Osteoblast (primary cell): ENCODE measurements around the gene ACOT4. TPM values are rescaled to one million over a fixed set of nuclear protein-coding genes. Genes with fewer than 3 reads are reported as not detected.

Experiments
- DNase-seq: peaks from one replicate; pipeline ENCODE4 v3.0.0; 2011; ENCODE audit warnings: low spot score, mixed read lengths; ENCODE audit not compliant: insufficient read length; ENCODE audit errors: missing footprints
- H2AFZ ChIP-seq: 2 replicates; pipeline ENCODE4 v1.6.0; 2011; ENCODE audit warnings: mild to moderate bottlenecking, low read length
- H3K27ac ChIP-seq: 2 replicates; pipeline ENCODE4 v1.5.1; 2011; ENCODE audit warnings: mild to moderate bottlenecking, low read depth, low read length, moderate library complexity
- H3K27me3 ChIP-seq: 2 replicates; pipeline ENCODE4 v1.6.0; 2012; ENCODE audit warnings: mild to moderate bottlenecking, control low read depth, inconsistent platforms, low read length, moderate library complexity; ENCODE audit not compliant: insufficient read depth
- H3K36me3 ChIP-seq: 2 replicates; pipeline ENCODE4 v1.5.1; 2011; ENCODE audit warnings: mild to moderate bottlenecking, low read length, control low read depth, moderate library complexity; ENCODE audit not compliant: insufficient read depth
- H3K4me1 ChIP-seq: 2 replicates; pipeline ENCODE4 v1.5.1; 2011; ENCODE audit warnings: mild to moderate bottlenecking, low read length, control low read depth, moderate library complexity; ENCODE audit not compliant: insufficient read depth
- H3K4me2 ChIP-seq: 2 replicates; pipeline ENCODE4 v1.6.0; 2011; ENCODE audit warnings: mild to moderate bottlenecking, low read length; ENCODE audit not compliant: insufficient read depth
- H3K4me3 ChIP-seq: fragments of 200-600 bp; sonication (generic); 3 replicates; pipeline ENCODE4 v1.5.1; 2012; ENCODE audit warnings: mild to moderate bottlenecking, low read length, inconsistent platforms; ENCODE audit not compliant: insufficient read depth
- H3K79me2 ChIP-seq: 2 replicates; pipeline ENCODE4 v1.6.0; 2012; ENCODE audit warnings: mild to moderate bottlenecking, low read length, control low read depth, inconsistent platforms; ENCODE audit not compliant: insufficient read depth
- H3K9me3 ChIP-seq: 2 replicates; pipeline ENCODE4 v1.5.1; 2011; ENCODE audit warnings: low read depth, low read length, control low read depth
- H4K20me1 ChIP-seq: 2 replicates; pipeline ENCODE4 v1.6.0; 2012; ENCODE audit warnings: mild to moderate bottlenecking, low read length, control low read depth; ENCODE audit not compliant: insufficient read depth
- CTCF ChIP-seq: IDR thresholded peaks from 2 replicates; pipeline ENCODE4 v1.5.1; 2011; ENCODE audit warnings: mild to moderate bottlenecking, low read depth, low read length, moderate library complexity; ENCODE audit errors: extremely low read depth
- total RNA-seq: library from RNA; depleted of rRNA; stranded (reverse); fragments of >200 nt; gene quantifications from 2 replicates; pipeline ENCODE4 v1.2.3, GENCODE V29; 2012

The ACOT4 gene
- total RNA-seq, 1 donor: 2.5 TPM

- Histone ChIP-seq H2AFZ (peak within 1 kb of the TSS; percentile 88), H3K4me3 (peak within 1 kb of the TSS; percentile 77), H3K4me1 (no peaks in the 10 kb centered on the region), H3K4me2 (peak within 1 kb of the TSS; percentile 84), H3K9me3 (no peaks in the 10 kb centered on the region), H3K27me3 (no peaks in the 10 kb centered on the region), H4K20me1 (no peaks in the 10 kb centered on the region), H3K79me2 (no peaks in the 10 kb centered on the region), H3K27ac (no peak within 1 kb of the TSS), H3K36me3 (no peaks in the 10 kb centered on the region)
- TF ChIP-seq CTCF: no peak
- DNase-seq: peak; percentile 96
Measured at GRCh38 chr14:73612339-73613045, 20.8 kb downstream of the ACOT4 start, which contains the start of gene ACOT6. ACOT6 (plus strand) TSS chr14:73612517; CDS start chr14:73612572, 55 bp downstream.

GRCh38 chr14:73613046-73613383, 21.3 kb downstream of the ACOT4 start:
- no peak for TF ChIP-seq CTCF
- Histone ChIP-seq H3K27me3 (no peaks in the 10 kb centered on the region), H3K27ac (no peak overlapping the region), H3K4me2 (peak overlapping the region; percentile 84), H2AFZ (peak overlapping the region; percentile 88), H3K9me3 (no peaks in the 10 kb centered on the region), H4K20me1 (no peaks in the 10 kb centered on the region), H3K4me3 (peak overlapping the region; percentile 77), H3K36me3 (no peaks in the 10 kb centered on the region), H3K79me2 (no peaks in the 10 kb centered on the region), H3K4me1 (no peaks in the 10 kb centered on the region)
- DNase-seq: peak; percentile 51

GRCh38 chr14:73613419-73613963, 21.8 kb downstream of the ACOT4 start:
- Histone ChIP-seq H3K36me3 (no peaks in the 10 kb centered on the region), H3K27ac (no peak overlapping the region), H3K4me3 (no peak overlapping the region), H4K20me1 (no peaks in the 10 kb centered on the region), H3K9me3 (no peaks in the 10 kb centered on the region), H3K27me3 (no peaks in the 10 kb centered on the region), H3K4me2 (peak overlapping the region; percentile 84), H3K79me2 (no peaks in the 10 kb centered on the region), H3K4me1 (no peaks in the 10 kb centered on the region), H2AFZ (no peak overlapping the region)
- peak; percentile 52 for DNase-seq
- TF ChIP-seq CTCF: no peak

GRCh38 chr14:73616831-73617230, 25.2 kb downstream of the ACOT4 start:
- H4K20me1 ChIP-seq: no peaks in the 10 kb centered on the region
- TF ChIP-seq CTCF: no peak
- H3K4me3 ChIP-seq: no peak overlapping the region
- H3K36me3 ChIP-seq: no peaks in the 10 kb centered on the region
- H3K4me1 ChIP-seq: no peaks in the 10 kb centered on the region
- no peaks in the 10 kb centered on the region for H3K9me3 ChIP-seq
- no peaks in the 10 kb centered on the region for H3K27me3 ChIP-seq
- DNase-seq: no peak
- H3K79me2 ChIP-seq: no peaks in the 10 kb centered on the region
- no peak overlapping the region for H3K4me2 ChIP-seq
- H2AFZ ChIP-seq: no peak overlapping the region
- H3K27ac ChIP-seq: no peak overlapping the region
